Measurements from ENCODE around the gene EMC9. TPM values are rescaled to one million over a fixed set of nuclear protein-coding genes. Genes with fewer than 3 reads are reported as not detected.

Gene EMC9
- total RNA-seq, 1 experiment from 2014 or later, result 42.0 TPM

GRCh38 chr14:24146453-24146977 is 5.1 kb upstream of the EMC9 start, which contains the start of gene PSME2:
TSS of gene PSME2 (minus strand) at chr14:24146610. CDS start at chr14:24146581, 29 bp downstream.
- intact Hi-C loops (cut with micrococcal nuclease), result loop anchor here (1.0 kb wide), 1 partner anchor 32 kb away; the partner anchor contains the start of genes DCAF11 and NRL
- TF ChIP-seq EZH2 (IDR thresholded peaks at IDR 0.05), result no peak
- TF ChIP-seq ZFX (IDR thresholded peaks at IDR 0.05), result no peak
- no peak for TF ChIP-seq ZBTB33 (IDR thresholded peaks at IDR 0.05; ENCODE audit: extremely low read depth, insufficient replicate concordance, low read length)
- no peak for TF ChIP-seq ELF1 (IDR thresholded peaks at IDR 0.05; ENCODE audit: borderline replicate concordance, low read depth)
- TF ChIP-seq RAD21 (IDR thresholded peaks at IDR 0.05; ENCODE audit: low read depth), result no peak
- TF ChIP-seq SIN3A (IDR thresholded peaks at IDR 0.05; ENCODE audit: low read depth), result no peak
- no peak for TF ChIP-seq FOSL1 (IDR thresholded peaks at IDR 0.05; ENCODE audit: low read depth)
- no peak for TF ChIP-seq TCF7L2 (IDR thresholded peaks at IDR 0.05; ENCODE audit: borderline replicate concordance, extremely low read depth, insufficient read depth, insufficient read length)
- no peak for TF ChIP-seq JUND (IDR thresholded peaks at IDR 0.05)
- no peak for TF ChIP-seq CEBPB (IDR thresholded peaks at IDR 0.05; ENCODE audit: low read depth)
- TF ChIP-seq SRF (IDR thresholded peaks at IDR 0.05; ENCODE audit: low read depth), result no peak
- TF ChIP-seq REST (IDR thresholded peaks at IDR 0.05; ENCODE audit: low read depth), result no peak
- TF ChIP-seq ATF3 (IDR thresholded peaks at IDR 0.05), result no peak
- no peak for TF ChIP-seq SP1 (IDR thresholded peaks at IDR 0.05; ENCODE audit: low read depth)
- no peak for TF ChIP-seq CBX3 (IDR thresholded peaks at IDR 0.05; ENCODE audit: low read depth)
- TF ChIP-seq EGR1 (IDR thresholded peaks at IDR 0.05; ENCODE audit: low read depth), result no peak
- TF ChIP-seq ZNF274 (IDR thresholded peaks at IDR 0.05; ENCODE audit: low read depth, low read length), result no peak
- peak; percentile 42 for TF ChIP-seq YY1 (IDR thresholded peaks at IDR 0.05; ENCODE audit: extremely low read depth, insufficient replicate concordance, low read depth, low read length)
- no peak for TF ChIP-seq CTCF (IDR thresholded peaks at IDR 0.05 in 2 of 3, conservative IDR thresholded peaks at IDR 0.05 in 1 of 3; ENCODE audit: borderline replicate concordance in 1 of 3, insufficient read depth in 1 of 3, low read depth in 2 of 3, low read length in 2 of 3)
- peak; percentile 48 for TF ChIP-seq POLR2A (IDR thresholded peaks at IDR 0.05; ENCODE audit: borderline replicate concordance, extremely low read depth, insufficient read depth, insufficient read length)

More at GRCh38 chr14:24146453-24146977, 5.1 kb upstream of the EMC9 start, which contains the start of gene PSME2:
- no TSS peak for BruUV-seq (replicated peaks)
- H3K4me1 ChIP-seq (ENCODE audit: control insufficient read depth in 1 of 2, insufficient read depth in 2 of 2, low read length in 2 of 2), result peaks cover 19 to 27% of the 10 kb centered on the region in 2 experiments
- ATAC-seq (peak; percentile 83), DNase-seq (ENCODE audit: low read depth, low spot score) (peak; percentile 94)
- H4K20me1 ChIP-seq (ENCODE audit: insufficient read depth), result no peaks in the 10 kb centered on the region
- H3K9me2 ChIP-seq (ENCODE audit: insufficient read depth), result no peaks in the 10 kb centered on the region
- peaks cover 54% of the 10 kb centered on the region for H3K79me2 ChIP-seq (ENCODE audit: insufficient read depth, low read length)
- no peaks in the 10 kb centered on the region for H3K27me3 ChIP-seq (ENCODE audit: insufficient read depth, low read length)
- peak within 1 kb of the TSS; percentile 95 for H3K27ac ChIP-seq (ENCODE audit: low read depth, low read length)
- no peaks in the 10 kb centered on the region for H3K9me3 ChIP-seq (ENCODE audit: control insufficient read depth in 1 of 2, insufficient read depth in 1 of 2, low read depth in 1 of 2, low read length in 2 of 2)
- peak within 1 kb of the TSS; percentile 97 to 99 for H3K4me3 ChIP-seq (replicated peaks in 1 of 2; ENCODE audit: low read depth in 1 of 2, low read length in 2 of 2)
- H3K36me3 ChIP-seq (ENCODE audit: control insufficient read depth in 1 of 2, insufficient read depth in 2 of 2, low read length in 2 of 2), result peaks cover 29 to 32% of the 10 kb centered on the region in 2 experiments; a peak in 3 of 4 replicates
- ChIA-PET POLR2A (interaction anchor here (0.7 to 2.3 kb wide), 14 partner anchors 9 to 285 kb away, joined by 3 to 24 read pairs (median 4); partner anchors contain the start of genes DCAF11, IPO4, IRF9 and NRL), CTCF (interaction anchor here (0.6 to 3.9 kb wide), 13 partner anchors 9 to 285 kb away, joined by 3 to 19 read pairs (median 3); partner anchors contain the start of genes CIDEB, DCAF11, IRF9 and NRL), RAD21 (ENCODE audit: low non-redundant PET in 1 of 2, low total read pairs in 2 of 2, uncharacterized antibody in 2 of 2, unreplicated experiment in 2 of 2) (interaction anchor here (0.6 to 1.2 kb wide), 3 partner anchors 11 to 37 kb away, joined by 3 to 4 read pairs (median 4); partner anchors contain the start of genes IRF9 (in 1 of the 2) and PSME1 (in 1 of the 2))
- peak within 1 kb of the TSS; percentile 92 for H3K4me2 ChIP-seq (ENCODE audit: low read length)
- peak within 1 kb of the TSS; percentile 86 for H3K9ac ChIP-seq (ENCODE audit: low read length)
- no peak within 1 kb of the TSS for H2AFZ ChIP-seq (ENCODE audit: low read depth, low read length, poor library complexity, severe bottlenecking)
